Activated naive CD8-positive, alpha-beta T cell treated with anti-CD3 and anti-CD28 coated beads for 36 hours (primary cell): ENCODE results near the gene NXT1. TPM values are rescaled to one million over a fixed set of nuclear protein-coding genes. Genes with fewer than 3 reads are reported as not detected.
A peak's percentile ranks its signal among the peaks of the same experiment; 100 is the strongest.
"Not testable (repeated sequence)": the region's sequence is repeated elsewhere in the genome, so short reads cannot be mapped to it uniquely, and the experiment has no call there.

ENCODE experiments used
- DNase-seq: peaks from one replicate; pipeline ENCODE4 v3.0.0; 2021
- H3K27ac Mint-ChIP-seq: one replicate; pipeline ENCODE4 v1.8.0; 2022; ENCODE audit warnings: mild to moderate bottlenecking, moderate library complexity, mixed read lengths
- H3K27me3 Mint-ChIP-seq: one replicate; pipeline ENCODE4 v1.8.0; 2022; ENCODE audit warnings: mild to moderate bottlenecking, mixed read lengths
- H3K36me3 Mint-ChIP-seq: one replicate; pipeline ENCODE4 v1.8.0; 2021; ENCODE audit warnings: mild to moderate bottlenecking, mixed read lengths
- H3K4me1 Mint-ChIP-seq: one replicate; pipeline ENCODE4 v1.8.0; 2021; ENCODE audit warnings: mixed read lengths
- H3K4me3 Mint-ChIP-seq: one replicate; pipeline ENCODE4 v1.8.0; 2022; ENCODE audit warnings: mild to moderate bottlenecking, moderate library complexity, mixed read lengths
- H3K9me3 Mint-ChIP-seq: one replicate; pipeline ENCODE4 v1.8.0; 2022; ENCODE audit warnings: mixed read lengths
- total RNA-seq, 2 experiments: library from RNA; stranded (reverse); gene quantifications; one replicate each; pipeline ENCODE4 v1.2.3, GENCODE V29; 2021

NXT1 gene
- total RNA-seq, result 10 to 100 TPM; 53.5 to 55.9 TPM

DNA sequence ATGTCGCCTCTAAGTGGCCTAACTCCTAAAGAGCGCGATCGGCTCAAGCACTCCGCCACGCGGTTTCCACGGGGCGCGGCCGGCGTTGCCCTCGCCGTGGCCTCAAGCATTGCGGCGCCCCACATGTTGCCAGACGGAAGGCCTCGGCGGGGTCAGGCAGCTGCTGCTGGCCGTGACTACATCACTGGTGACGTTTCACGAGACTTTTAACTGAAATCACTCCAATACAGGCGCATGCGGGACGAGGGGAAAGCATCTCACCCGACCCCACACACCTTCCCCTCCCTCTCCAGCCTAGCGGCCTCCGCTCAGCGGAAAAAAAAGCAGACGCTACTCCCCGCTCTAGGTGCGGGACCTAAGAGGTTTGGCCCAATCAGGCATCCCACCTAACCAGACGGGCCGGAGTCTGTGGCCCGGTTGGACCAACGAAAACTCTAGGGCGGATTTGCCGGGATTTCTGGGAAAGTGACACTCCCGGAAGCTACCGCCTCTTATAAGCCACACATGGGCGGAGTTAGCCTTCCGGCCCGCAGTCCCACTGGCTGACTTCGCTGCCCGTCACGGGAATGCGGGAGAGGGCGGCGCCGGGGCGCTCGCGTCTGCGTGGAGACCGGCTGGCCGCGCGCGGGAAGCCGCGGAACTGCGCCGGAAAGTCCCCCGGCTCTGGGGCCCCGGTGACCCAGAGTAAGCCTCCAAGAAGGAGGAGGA lies at the start of gene NXT1:
NXT1 (plus strand) TSS at position 596 of the 708 bp plus-strand sequence. CDS start 3,251 bp downstream, outside the sequence.
- H3K27me3 Mint-ChIP-seq, result no peaks in the 10 kb centered on the region
- H3K36me3 Mint-ChIP-seq, result peaks cover 11% of the 10 kb centered on the region
- peak within 1 kb of the TSS; percentile 89 for H3K4me3 Mint-ChIP-seq
- peaks cover 27% of the 10 kb centered on the region for H3K4me1 Mint-ChIP-seq
- peak; percentile 96 for DNase-seq
- H3K9me3 Mint-ChIP-seq, result no peaks in the 10 kb centered on the region
- peak within 1 kb of the TSS; percentile 100 for H3K27ac Mint-ChIP-seq

DNA sequence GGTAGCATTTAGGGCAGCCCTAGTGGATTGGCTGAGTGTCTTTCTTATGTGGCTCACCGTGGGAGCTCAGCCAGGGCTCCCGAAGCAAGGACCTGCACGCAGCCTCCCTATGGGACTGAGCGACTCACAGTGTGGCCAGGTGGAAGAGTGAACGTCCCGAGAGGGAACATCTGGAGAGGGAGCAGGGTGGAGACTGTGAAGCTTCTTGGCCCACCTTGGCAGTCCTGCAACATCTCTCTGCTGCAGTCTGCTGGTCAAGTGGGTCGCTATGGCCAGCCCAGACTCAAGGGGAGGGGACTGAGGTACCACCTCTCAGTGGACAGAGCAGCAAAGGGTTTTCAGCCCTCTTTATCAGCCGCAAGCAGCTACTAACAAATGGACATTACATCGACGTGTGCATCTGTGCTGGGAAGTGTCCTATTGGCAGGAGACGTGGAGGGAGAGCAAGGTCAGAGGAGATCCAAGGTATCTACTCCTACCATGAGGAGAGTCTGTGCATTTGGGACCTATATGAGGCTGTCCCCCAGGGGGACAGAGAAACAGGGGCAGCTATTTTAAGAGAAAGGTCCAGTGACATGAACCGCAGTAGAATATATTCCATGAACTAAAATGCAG lies 49.0 kb upstream of the NXT1 start:
- no peaks in the 10 kb centered on the region for H3K36me3 Mint-ChIP-seq
- H3K9me3 Mint-ChIP-seq, result no peaks in the 10 kb centered on the region
- no peak overlapping the region for H3K4me3 Mint-ChIP-seq
- no peak for DNase-seq
- H3K4me1 Mint-ChIP-seq, result no peaks in the 10 kb centered on the region
- H3K27me3 Mint-ChIP-seq, result no peaks in the 10 kb centered on the region
- H3K27ac Mint-ChIP-seq, result no peak overlapping the region

DNA sequence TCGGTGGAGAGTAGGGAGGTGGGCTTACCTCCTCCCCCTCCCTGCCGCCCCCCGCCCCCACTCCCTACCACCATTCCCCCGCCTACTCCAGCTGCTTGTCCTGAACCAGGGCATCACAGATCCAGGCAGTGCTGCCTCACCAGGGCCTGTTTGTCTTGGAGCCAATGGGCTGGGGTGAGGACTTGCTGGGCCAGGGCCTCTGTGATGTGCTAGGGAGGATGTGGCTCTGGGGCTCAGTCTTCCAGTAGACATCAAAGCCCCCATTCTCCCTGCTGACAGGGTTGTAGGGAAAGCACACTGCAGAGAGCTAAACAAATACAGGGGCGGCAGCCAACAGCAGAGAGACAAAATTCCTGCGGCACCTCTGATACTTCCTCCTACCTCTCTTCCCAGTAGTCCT lies 48.2 kb upstream of the NXT1 start:
- Mint-ChIP-seq H3K27me3 (no peaks in the 10 kb centered on the region), H3K36me3 (peaks cover 1% of the 10 kb centered on the region), H3K9me3 (no peaks in the 10 kb centered on the region), H3K27ac (no peak overlapping the region), H3K4me1 (no peaks in the 10 kb centered on the region), H3K4me3 (no peak overlapping the region)
- no peak for DNase-seq

DNA sequence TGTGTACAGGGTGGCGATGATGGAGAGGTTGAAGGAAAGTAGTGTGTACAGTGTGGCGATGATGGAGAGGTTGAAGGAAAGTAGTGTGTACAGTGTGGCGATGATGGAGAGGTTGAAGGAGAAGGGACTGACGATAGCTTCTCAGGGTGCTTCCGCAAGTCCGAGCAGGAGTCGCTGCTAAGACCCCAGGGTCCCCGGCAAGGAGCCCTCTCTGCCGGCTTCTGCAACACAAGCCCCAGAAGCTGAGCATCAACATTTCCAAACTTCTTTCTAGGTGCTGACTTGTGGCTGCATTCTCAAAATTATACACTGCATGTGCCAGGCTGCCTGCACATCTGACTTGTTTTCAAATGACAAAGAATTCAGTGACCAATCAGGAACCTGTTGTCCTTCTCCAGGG lies 47.8 kb upstream of the NXT1 start:
- no peak for DNase-seq
- H3K9me3 Mint-ChIP-seq, result peaks cover 2% of the 10 kb centered on the region
- no peaks in the 10 kb centered on the region for H3K27me3 Mint-ChIP-seq
- H3K36me3 Mint-ChIP-seq, result peaks cover 3% of the 10 kb centered on the region
- H3K4me3 Mint-ChIP-seq, result no peak overlapping the region
- no peaks in the 10 kb centered on the region for H3K4me1 Mint-ChIP-seq
- no peak overlapping the region for H3K27ac Mint-ChIP-seq

DNA sequence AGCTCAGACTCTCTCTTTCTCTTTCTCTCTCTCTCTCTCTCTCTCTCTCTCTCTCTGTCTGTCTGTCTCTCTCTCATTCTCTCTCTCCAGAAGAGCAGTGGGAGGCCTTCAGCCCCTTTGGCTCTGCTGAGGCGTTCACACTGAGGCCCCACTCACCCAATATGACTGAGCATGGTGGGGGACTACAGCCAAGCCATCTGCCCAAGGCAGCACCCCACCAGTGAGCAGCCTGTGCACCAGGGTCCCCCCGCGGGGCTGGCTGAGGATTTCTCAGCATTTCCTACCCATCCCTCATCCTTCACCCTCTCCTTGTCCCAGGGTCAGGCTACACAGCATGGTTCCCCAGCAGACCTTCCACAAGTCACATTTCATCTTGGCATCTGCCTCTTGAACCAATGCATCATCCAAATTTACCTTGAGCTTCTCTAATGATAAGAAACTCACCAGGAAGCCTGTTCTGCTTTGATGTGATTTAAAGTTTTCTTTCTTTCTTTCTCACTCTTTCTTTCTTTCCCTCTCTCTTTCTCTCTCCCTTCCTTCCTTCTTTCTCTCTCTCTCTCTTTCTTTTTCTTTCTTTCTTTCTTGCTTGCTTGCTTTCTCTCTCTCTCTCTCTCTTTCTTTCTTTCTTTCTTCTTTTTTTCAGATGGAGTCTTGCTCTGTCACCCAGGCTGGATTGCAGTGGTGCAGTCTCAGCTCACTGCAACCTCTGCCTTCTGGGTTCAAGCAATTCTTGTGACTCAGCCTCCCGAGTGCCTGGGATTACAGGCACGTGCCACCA lies 47.1 kb upstream of the NXT1 start:
- Mint-ChIP-seq H3K36me3 (peaks cover 3% of the 10 kb centered on the region), H3K27me3 (no peaks in the 10 kb centered on the region), H3K4me1 (no peaks in the 10 kb centered on the region), H3K4me3 (no peak overlapping the region), H3K9me3 (peaks cover 2% of the 10 kb centered on the region), H3K27ac (no peak overlapping the region)
- DNase-seq, result no peak

DNA sequence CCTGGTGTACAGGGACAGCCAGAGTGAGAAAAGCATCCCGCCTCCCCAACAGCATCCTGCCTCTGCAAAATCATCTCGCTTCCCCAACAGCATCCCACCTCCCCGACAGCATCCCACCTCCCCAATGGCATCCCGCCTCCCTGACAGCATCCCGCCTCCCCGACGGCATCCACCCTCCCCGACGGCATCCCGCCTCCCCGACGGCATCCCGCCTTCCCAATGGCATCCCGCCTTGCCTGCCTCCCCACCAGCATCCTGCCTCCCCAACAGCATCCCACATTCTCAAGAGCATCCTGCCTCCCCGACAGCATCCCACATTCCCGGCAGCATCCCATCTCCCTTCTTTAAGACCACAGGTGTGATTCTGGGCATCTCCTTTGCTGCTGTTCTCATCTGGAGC lies 46.0 kb upstream of the NXT1 start:
- Mint-ChIP-seq H3K4me3 (no peak overlapping the region), H3K9me3 (peaks cover 2% of the 10 kb centered on the region), H3K27me3 (no peaks in the 10 kb centered on the region), H3K4me1 (no peaks in the 10 kb centered on the region), H3K27ac (no peak overlapping the region), H3K36me3 (peaks cover 3% of the 10 kb centered on the region)
- DNase-seq, result no peak

DNA sequence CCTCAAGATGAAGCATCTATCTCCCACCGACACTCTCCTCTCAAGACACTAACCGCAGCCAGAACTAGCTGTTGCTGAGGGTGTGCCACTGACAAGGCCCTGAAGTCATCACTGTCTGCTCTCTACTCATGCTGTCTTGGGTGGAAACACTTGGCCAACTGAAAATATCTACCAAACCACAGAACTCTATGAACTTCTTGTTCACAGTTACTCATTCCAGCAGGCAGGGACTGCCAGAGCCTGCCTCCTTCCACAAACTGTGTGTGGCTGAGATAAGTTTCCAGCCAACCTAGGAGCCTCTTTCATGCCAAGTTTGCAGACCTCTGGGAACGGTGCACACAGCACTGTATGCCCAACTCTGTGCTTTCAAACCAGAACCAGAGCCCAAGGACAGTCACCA lies 45.5 kb upstream of the NXT1 start:
- no peak overlapping the region for H3K27ac Mint-ChIP-seq
- H3K36me3 Mint-ChIP-seq, result peaks cover 3% of the 10 kb centered on the region
- peaks cover 2% of the 10 kb centered on the region for H3K9me3 Mint-ChIP-seq
- no peaks in the 10 kb centered on the region for H3K4me1 Mint-ChIP-seq
- H3K27me3 Mint-ChIP-seq, result no peaks in the 10 kb centered on the region
- H3K4me3 Mint-ChIP-seq, result no peak overlapping the region
- DNase-seq, result no peak

DNA sequence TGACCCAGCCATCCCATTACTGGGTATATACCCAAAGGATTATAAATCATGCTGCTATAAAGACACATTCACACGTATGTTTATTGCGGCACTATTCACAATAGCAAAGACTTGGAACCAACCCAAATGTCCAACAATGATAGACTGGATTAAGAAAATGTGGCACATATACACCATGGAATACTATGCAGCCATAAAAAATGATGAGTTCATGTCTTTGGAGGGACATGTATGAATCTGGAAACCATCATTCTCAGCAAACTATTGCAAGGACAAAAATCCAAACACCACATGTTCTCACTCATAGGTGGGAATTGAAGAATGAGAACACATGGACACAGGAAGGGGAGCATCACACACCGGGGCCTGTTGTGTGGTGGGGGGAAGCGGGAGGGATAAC lies 43.2 kb upstream of the NXT1 start:
- not testable (repeated sequence) for H3K27ac Mint-ChIP-seq, DNase-seq, H3K4me1 Mint-ChIP-seq, H3K27me3 Mint-ChIP-seq, H3K36me3 Mint-ChIP-seq, H3K4me3 Mint-ChIP-seq, H3K9me3 Mint-ChIP-seq

DNA sequence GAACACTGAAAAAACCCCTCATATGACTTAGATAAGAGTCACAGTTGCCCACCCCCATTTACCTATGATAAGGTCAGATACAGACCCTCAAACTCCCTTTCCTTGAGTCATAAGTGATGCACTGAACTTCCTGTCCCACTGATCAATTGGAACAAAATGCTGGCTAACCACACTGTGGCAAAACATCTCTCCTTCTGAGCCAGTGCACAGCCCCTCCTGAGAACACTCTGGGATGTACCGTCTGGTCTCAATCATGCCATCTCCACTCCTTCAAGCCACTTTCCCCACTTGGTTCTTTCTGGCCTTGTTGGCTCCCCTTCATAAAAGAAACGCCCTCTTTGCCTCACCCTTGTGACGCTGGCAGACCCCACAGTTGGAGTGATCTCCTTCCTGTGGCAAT lies 42.6 kb upstream of the NXT1 start:
- H3K36me3 Mint-ChIP-seq, result peaks cover 3% of the 10 kb centered on the region
- H3K27me3 Mint-ChIP-seq, result no peaks in the 10 kb centered on the region

DNA sequence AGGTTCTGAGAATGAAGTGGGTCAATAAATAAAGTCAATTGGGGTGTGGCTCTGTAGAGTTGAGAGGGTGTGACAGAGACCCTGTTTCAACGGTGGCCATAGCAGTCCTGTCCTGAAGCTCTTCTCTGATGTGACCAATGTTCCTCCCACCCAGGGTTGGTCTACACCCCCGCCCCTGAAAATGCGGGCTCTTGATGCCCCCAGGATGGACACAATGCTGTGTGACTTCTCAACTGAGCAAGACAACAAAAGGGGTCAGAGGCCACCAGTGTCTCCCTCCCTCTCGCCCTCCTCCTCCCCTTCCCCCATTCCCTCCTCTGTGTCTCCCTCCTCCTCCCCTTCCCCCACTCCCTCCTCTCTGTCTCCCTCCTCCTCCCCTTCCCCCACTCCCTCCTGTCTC lies 41.7 kb upstream of the NXT1 start:
- H3K36me3 Mint-ChIP-seq, result peaks cover 3% of the 10 kb centered on the region
- DNase-seq, result no peak
- peaks cover 2% of the 10 kb centered on the region for H3K9me3 Mint-ChIP-seq
- no peak overlapping the region for H3K4me3 Mint-ChIP-seq
- no peaks in the 10 kb centered on the region for H3K27me3 Mint-ChIP-seq
- no peak overlapping the region for H3K27ac Mint-ChIP-seq
- H3K4me1 Mint-ChIP-seq, result no peaks in the 10 kb centered on the region

More for the DNA sequence above, 42.6 kb upstream of the NXT1 start:
- Mint-ChIP-seq H3K4me3 (no peak overlapping the region), H3K27ac (no peak overlapping the region), H3K9me3 (peaks cover 2% of the 10 kb centered on the region), H3K4me1 (no peaks in the 10 kb centered on the region)
- no peak for DNase-seq

DNA sequence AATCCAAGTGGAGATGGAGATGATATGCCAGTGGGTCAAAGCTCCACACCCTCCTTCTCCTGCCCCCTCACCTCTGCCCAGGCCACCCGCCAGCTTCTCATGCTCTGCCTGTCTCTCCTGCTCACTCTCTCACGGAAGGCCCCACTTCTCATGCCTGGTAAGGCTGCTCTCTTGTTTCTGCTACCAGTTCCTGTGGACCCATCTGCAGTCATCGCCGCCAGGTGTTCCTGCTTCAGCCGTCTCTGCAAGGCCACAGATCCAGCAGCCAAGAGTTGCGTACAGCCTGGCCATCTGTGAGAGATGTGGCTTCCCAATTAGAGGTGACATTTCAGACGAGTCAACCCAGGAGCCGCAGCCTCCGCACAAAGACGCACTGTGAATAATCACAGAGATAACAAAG lies 40.8 kb upstream of the NXT1 start:
- no peaks in the 10 kb centered on the region for H3K27me3 Mint-ChIP-seq
- H3K9me3 Mint-ChIP-seq, result peaks cover 2% of the 10 kb centered on the region
- no peaks in the 10 kb centered on the region for H3K4me1 Mint-ChIP-seq
- H3K4me3 Mint-ChIP-seq, result no peak overlapping the region
- no peak overlapping the region for H3K27ac Mint-ChIP-seq
- no peak for DNase-seq
- peaks cover 3% of the 10 kb centered on the region for H3K36me3 Mint-ChIP-seq

DNA sequence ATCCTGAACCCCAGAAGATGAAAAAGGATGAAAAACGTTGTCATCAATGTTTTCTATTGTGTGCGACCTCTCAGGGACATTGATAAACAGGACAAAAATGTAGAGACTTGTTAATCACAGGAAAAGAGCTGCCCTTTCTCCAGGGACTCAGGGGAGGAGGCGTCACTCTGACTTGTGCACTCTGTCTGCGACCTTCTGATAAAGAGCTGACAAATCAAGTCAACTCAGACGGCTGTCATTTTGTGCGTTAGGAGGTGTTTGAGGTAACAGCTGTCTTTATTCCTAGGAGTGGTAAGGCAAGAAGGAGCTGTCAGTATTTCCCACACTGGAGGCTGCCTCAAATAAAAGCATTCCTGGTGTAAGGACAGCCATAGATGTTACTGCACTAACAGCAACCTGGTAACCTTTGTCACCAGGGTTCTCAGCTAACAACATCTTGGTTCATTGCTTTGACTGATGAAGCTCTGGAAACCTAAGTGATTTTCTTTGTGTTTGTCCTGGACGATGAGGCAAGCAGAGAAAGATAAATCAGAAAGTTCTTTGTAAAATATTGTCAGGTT lies 38.6 kb upstream of the NXT1 start:
- no peak overlapping the region for H3K4me3 Mint-ChIP-seq
- H3K36me3 Mint-ChIP-seq, result peaks cover 3% of the 10 kb centered on the region
- H3K27ac Mint-ChIP-seq, result no peak overlapping the region
- peaks cover 2% of the 10 kb centered on the region for H3K9me3 Mint-ChIP-seq
- no peaks in the 10 kb centered on the region for H3K27me3 Mint-ChIP-seq
- H3K4me1 Mint-ChIP-seq, result no peaks in the 10 kb centered on the region
- no peak for DNase-seq

DNA sequence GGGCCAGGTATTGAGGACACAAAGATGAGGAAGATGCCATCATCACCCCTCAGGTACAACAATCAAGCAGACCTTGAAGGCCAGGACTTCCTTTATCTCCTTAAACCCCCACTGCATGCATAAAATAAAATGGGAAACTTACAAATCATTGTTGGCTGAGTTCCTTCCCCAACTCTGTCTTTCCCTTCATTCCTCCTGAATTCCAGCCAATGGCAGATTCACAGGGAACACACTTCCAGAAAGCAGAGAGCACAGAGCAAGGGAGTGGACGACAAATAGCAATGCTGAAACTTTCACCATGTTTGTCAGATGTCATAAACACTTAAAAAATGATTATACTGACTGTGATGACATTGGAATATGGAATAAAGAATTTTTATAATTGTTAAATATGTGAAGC lies 37.3 kb upstream of the NXT1 start:
- Mint-ChIP-seq H3K4me1 (no peaks in the 10 kb centered on the region), H3K27me3 (no peaks in the 10 kb centered on the region), H3K36me3 (no peaks in the 10 kb centered on the region), H3K27ac (no peak overlapping the region), H3K9me3 (no peaks in the 10 kb centered on the region), H3K4me3 (no peak overlapping the region)
- no peak for DNase-seq

DNA sequence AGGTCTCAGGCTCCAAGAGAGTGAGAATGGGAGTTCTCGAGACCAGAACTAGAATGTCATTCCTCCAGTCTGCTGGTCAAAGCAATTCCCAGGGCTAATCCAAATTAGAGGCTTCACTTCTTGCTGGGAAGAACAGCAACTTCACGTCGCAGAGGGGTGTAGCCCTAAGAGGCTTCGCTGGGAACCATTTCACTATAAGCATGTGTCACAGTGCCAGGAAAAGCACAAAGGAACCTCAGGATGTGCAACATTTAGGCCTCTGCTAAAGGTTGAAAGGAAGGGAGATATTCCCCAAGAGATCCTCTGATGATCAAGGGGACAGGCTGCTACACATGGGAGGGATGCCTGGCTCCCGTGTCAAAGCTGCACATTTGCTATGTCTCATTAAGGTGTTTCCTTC lies 35.9 kb upstream of the NXT1 start:
- no peak for DNase-seq
- H3K36me3 Mint-ChIP-seq, result no peaks in the 10 kb centered on the region
- no peak overlapping the region for H3K4me3 Mint-ChIP-seq
- no peaks in the 10 kb centered on the region for H3K4me1 Mint-ChIP-seq
- no peak overlapping the region for H3K27ac Mint-ChIP-seq
- no peaks in the 10 kb centered on the region for H3K9me3 Mint-ChIP-seq
- no peaks in the 10 kb centered on the region for H3K27me3 Mint-ChIP-seq

DNA sequence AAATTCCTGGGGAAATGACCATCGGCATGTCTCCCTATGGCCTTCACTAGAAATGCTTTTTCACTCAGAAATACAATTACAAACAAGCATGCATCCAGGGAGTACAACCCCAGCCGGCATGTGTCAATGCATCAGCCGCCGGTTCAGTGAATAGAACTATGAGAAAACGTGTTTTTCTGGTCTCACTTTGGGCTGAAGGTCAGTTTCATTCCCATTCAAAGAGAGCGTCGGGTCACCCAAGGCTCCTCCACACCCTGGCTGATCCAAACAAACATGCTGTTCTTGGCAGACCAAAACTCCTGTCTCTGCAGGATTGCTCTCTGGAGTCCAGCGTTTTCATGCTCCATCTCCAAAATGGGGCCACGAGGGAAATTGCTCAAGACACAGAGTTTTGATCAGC lies 35.5 kb upstream of the NXT1 start:
- H3K36me3 Mint-ChIP-seq, result no peaks in the 10 kb centered on the region
- H3K27ac Mint-ChIP-seq, result no peak overlapping the region
- no peaks in the 10 kb centered on the region for H3K4me1 Mint-ChIP-seq
- no peaks in the 10 kb centered on the region for H3K27me3 Mint-ChIP-seq
- DNase-seq, result no peak
- no peaks in the 10 kb centered on the region for H3K9me3 Mint-ChIP-seq
- no peak overlapping the region for H3K4me3 Mint-ChIP-seq
